Smooth muscle cell of the brain vasculature (primary cell): Measurements from ENCODE around the gene STAC3.

Experiments
- DNase-seq: peaks from one replicate; pipeline ENCODE4 v3.0.0-alpha.2; 2012; ENCODE audit warnings: low read depth, low spot score

The STAC3 gene

GRCh38 chr12:57210926-57211692 is 39.9 kb downstream of the STAC3 start:
- DNase-seq, result no peak

- DNase-seq, result no peak
Observed at GRCh38 chr12:57210461-57210860, 40.5 kb downstream of the STAC3 start.

DNA sequence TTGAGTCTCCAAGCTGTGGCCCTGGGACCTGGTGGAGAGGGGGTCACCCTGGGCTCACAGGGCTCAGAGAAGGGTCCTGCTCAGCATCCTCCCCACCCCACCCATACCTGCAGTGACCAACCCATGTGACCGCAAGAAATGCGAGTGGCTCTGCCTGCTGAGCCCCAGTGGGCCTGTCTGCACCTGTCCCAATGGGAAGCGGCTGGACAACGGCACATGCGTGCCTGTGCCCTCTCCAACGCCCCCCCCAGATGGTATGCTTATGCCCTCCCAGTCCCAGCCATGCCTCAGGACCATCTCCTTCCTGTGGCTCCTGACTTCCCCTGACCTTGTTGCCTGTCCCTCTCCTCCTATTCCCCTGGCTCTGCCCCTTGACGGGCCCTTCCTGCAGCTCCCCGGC is 41.1 kb downstream of the STAC3 start:
- no peak for DNase-seq

- no peak for DNase-seq
Observed at GRCh38 chr12:57208631-57209282, 42.2 kb downstream of the STAC3 start.

DNA sequence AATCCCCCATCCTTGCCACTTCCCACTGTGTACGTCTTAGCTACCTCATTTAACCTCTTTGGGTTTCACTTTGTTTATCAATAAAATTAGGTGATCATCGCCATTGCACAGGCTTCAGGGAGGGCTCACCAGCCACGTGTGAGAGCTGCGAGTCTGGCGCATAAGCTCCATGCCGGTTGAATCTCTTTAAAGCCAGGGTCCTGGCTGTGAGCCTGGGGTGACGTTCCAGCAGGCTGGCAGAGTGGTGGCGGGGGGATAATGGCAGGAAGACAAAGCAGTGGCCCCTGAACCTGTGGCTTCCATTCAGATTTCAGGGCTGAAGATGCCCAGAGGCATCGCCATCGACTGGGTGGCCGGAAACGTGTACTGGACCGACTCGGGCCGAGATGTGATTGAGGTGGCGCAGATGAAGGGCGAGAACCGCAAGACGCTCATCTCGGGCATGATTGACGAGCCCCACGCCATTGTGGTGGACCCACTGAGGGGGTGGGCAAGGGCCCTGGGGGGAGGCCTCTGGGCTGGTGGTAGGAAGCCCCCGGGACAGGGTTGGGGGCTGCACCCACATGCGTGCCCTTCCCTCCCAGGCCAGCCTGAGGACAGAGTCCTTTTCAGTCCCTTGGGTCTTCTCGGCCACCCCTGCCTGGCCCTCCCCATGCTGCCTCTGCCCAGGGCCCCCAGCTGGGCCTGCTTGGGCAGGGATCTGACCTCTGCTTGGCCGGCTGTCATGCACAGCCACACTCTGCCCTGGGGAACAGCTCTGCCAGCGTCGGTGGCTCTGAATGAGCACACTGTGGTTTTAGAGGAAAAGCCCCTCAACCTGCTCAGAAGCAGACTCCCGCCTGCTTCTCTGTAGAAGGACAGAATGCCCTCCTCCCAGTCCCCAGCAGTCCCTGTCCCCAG is 43.0 kb downstream of the STAC3 start:
- DNase-seq, result no peak

GRCh38 chr12:57205931-57206330 is 45.1 kb downstream of the STAC3 start:
- no peak for DNase-seq

DNA sequence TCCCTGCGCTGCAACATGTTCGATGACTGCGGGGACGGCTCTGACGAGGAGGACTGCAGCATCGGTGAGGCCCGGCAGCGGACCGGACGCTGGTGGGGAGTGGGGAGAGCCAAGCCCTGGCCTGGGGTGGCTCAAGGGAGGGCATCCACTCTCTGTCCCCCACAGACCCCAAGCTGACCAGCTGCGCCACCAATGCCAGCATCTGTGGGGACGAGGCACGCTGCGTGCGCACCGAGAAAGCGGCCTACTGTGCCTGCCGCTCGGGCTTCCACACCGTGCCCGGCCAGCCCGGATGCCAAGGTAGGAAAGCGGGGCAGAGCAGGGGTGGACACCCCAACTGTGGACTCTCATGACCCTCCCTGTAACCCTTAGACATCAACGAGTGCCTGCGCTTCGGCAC is 45.8 kb downstream of the STAC3 start:
- no peak for DNase-seq

DNA sequence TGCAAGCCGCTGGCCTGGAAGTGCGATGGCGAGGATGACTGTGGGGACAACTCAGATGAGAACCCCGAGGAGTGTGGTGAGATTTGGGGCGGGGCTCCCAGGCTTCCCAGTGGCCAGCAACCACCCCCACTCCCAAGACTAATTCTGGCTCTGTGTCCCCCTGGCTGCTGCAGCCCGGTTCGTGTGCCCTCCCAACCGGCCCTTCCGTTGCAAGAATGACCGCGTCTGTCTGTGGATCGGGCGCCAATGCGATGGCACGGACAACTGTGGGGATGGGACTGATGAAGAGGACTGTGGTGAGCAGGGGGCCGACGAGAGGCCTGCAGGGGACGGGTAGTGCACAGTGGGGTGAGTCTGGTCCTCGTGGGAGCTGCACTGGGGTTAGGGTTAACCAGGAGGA is 46.5 kb downstream of the STAC3 start:
- no peak for DNase-seq

GRCh38 chr12:57203791-57204190 is 47.2 kb downstream of the STAC3 start:
- no peak for DNase-seq

GRCh38 chr12:57203201-57203600 is 47.8 kb downstream of the STAC3 start:
- DNase-seq, result no peak

- no peak for DNase-seq
Observed at GRCh38 chr12:57202321-57202720, 48.7 kb downstream of the STAC3 start.

DNA sequence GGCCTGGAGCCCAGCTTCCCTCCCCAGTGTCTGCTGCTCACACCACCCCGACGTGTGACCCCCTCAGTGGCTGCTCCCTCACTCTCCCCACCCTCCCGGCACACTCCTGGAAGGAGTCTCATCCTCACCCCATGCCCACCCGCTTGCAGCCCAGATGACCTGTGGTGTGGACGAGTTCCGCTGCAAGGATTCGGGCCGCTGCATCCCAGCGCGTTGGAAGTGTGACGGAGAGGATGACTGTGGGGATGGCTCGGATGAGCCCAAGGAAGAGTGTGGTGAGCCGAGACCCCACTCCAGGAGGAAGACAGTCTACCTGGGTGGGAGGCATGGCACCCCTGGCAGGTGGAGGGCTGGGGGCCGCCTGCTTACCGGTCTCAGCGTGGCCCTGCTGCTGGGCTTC is 49.4 kb downstream of the STAC3 start:
- DNase-seq, result no peak

DNA sequence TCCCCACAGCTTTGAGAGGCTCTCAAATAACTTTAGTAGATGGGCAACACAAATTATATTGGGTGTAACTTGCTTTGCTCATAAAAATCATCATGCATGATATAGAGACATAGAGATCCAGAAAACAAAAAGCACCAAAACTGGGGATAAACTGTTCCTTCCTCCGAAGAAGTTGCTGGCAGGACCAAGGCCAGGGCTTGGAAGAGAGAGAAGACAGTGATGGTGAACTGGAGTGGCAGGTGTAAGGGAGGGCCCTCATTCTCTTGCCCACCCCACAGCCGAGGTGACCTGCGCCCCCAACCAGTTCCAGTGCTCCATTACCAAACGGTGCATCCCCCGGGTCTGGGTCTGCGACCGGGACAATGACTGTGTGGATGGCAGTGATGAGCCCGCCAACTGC is 49.8 kb downstream of the STAC3 start:
- DNase-seq, result no peak

- DNase-seq, result no peak
Observed at GRCh38 chr12:57200497-57200896, 50.5 kb downstream of the STAC3 start.

- no peak for DNase-seq
Observed at GRCh38 chr12:57199191-57199590, 51.8 kb downstream of the STAC3 start.

DNA sequence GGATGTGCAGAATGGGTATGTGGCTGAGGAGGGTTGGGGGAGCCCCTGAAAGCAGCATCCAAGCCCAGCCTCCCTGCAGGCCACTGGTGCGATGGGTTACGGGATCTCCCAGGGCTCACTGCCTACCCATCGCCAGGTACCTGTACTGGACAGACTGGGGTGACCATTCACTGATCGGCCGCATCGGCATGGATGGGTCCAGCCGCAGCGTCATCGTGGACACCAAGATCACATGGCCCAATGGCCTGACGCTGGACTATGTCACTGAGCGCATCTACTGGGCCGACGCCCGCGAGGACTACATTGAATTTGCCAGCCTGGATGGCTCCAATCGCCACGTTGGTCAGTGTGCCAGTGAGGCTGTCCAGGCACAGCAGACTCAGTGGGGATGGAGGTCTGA is 52.7 kb downstream of the STAC3 start:
- DNase-seq, result no peak

- no peak for DNase-seq
Observed at GRCh38 chr12:57196956-57197355, 54.0 kb downstream of the STAC3 start.

DNA sequence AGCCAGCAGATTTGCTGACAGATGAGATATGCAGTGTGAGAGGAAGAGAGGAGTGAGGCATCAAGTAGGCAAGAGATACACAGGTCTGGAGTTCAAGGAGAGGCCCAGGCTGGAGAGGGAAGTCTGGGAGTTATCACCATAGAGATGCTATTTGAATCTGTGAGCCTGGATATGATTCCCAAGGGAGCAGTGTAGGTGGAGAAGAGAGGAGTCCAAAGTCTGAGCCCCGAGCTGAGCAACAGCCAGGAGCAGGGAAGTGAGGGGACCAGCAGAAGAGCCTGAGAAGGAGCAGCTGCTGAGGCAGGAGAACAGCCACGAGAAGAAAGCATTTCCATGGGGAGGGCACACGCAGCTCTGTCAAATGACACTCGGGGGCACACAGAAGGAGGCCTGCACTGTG is 54.5 kb downstream of the STAC3 start:
- DNase-seq, result no peak

DNA sequence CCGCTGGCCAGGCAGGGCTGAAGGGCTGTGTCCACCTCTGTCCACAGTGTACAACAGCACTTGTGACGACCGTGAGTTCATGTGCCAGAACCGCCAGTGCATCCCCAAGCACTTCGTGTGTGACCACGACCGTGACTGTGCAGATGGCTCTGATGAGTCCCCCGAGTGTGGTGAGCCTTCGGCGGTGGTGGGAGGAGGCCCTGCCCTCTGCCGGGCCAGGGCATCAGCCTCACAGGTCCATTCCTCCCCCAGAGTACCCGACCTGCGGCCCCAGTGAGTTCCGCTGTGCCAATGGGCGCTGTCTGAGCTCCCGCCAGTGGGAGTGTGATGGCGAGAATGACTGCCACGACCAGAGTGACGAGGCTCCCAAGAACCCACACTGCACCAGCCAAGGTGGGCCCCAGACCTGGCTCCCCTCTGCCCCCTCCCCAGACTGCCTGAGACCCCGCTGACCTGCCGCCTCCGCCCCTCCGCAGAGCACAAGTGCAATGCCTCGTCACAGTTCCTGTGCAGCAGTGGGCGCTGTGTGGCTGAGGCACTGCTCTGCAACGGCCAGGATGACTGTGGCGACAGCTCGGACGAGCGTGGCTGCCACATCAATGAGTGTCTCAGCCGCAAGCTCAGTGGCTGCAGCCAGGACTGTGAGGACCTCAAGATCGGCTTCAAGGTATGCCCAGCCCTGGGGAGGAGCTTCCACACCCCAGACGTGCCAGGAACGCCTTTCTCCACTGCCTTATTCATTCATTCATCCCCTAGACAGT is 55.2 kb downstream of the STAC3 start:
- DNase-seq, result no peak

DNA sequence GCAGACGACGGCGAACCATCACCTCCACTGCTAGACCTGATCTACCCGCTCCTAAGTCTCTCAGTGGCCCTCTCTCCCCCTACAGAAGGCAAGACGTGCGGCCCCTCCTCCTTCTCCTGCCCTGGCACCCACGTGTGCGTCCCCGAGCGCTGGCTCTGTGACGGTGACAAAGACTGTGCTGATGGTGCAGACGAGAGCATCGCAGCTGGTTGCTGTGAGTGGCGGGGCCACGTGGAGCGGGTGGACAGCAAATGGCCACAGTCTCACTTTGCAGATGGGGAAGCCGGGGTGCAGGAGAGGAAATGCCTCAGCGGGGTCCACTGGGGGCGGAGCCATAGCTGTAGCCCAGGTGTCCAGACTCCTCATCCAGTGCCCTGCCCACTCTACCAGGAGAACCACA is 55.8 kb downstream of the STAC3 start:
- DNase-seq, result no peak

- DNase-seq, result no peak
Observed at GRCh38 chr12:57194253-57194652, 56.7 kb downstream of the STAC3 start.
